CMK (cell line): ENCODE data around the gene NMRK1.

Source experiments
- DNase-seq: peaks from one replicate; pipeline ENCODE4 v3.0.0-alpha.2; 2010; ENCODE audit warnings: low read depth

NMRK1 gene

GRCh38 chr9:75102177-75102790, 14.3 kb upstream of the NMRK1 start:
- no peak for DNase-seq

GRCh38 chr9:75101004-75101588, 13.1 kb upstream of the NMRK1 start:
- no peak for DNase-seq

- DNase-seq, result no peak
Measured at GRCh38 chr9:75096796-75097195, 8.8 kb upstream of the NMRK1 start.

- no peak for DNase-seq
Measured at GRCh38 chr9:75092766-75093165, 4.8 kb upstream of the NMRK1 start.

GRCh38 chr9:75090579-75090978, 2.6 kb upstream of the NMRK1 start:
- no peak for DNase-seq

- DNase-seq, result no peak
Measured at GRCh38 chr9:75089373-75089766, 1.4 kb upstream of the NMRK1 start.

- no peak for DNase-seq
Measured at GRCh38 chr9:75088646-75089372, 854 bp upstream of the NMRK1 start.

GRCh38 chr9:75087289-75087823, 599 bp downstream of the NMRK1 start:
- DNase-seq, result no peak

GRCh38 chr9:75086541-75087288, 1.2 kb downstream of the NMRK1 start:
- DNase-seq, result no peak

GRCh38 chr9:75085640-75086039, 2.3 kb downstream of the NMRK1 start:
- DNase-seq, result no peak

GRCh38 chr9:75084081-75084672, 3.8 kb downstream of the NMRK1 start:
- no peak for DNase-seq

GRCh38 chr9:75083188-75083970, 4.6 kb downstream of the NMRK1 start:
- no peak for DNase-seq

GRCh38 chr9:75081632-75082031, 6.3 kb downstream of the NMRK1 start:
- DNase-seq, result no peak

- DNase-seq, result no peak
Measured at GRCh38 chr9:75072895-75073294, 15.1 kb downstream of the NMRK1 start.

- DNase-seq, result no peak
Measured at GRCh38 chr9:75071530-75072122, 16.3 kb downstream of the NMRK1 start.

- no peak for DNase-seq
Measured at GRCh38 chr9:75069171-75069570, 18.8 kb downstream of the NMRK1 start.

GRCh38 chr9:75067894-75068293, 20.1 kb downstream of the NMRK1 start:
- DNase-seq, result no peak

- no peak for DNase-seq
Measured at GRCh38 chr9:75065510-75065909, 22.4 kb downstream of the NMRK1 start.

- no peak for DNase-seq
Measured at GRCh38 chr9:75064307-75065025, 23.5 kb downstream of the NMRK1 start.
